ENCODE results near the gene LGALS8. TPM values are rescaled to one million over a fixed set of nuclear protein-coding genes. Genes with fewer than 3 reads are reported as not detected.
A peak's percentile ranks its signal among the peaks of the same experiment; 100 is the strongest.

Gene LGALS8
- total RNA-seq, 4 donors from 2014 or later = 59.2 to 98.2 (median 78.7) TPM

- DNase-seq = no peak
- Histone ChIP-seq H3K27me3 (no peaks in the 10 kb centered on the region), H3K4me3 (no peak overlapping the region), H3K27ac (no peak overlapping the region), H3K36me3 (no peaks in the 10 kb centered on the region), H3K4me1 (peaks cover 0 to 6% (median 0%) of the 10 kb centered on the region in 4 donors), H3K9me3 (no peaks in the 10 kb centered on the region)
- no peak for TF ChIP-seq POLR2A (IDR thresholded peaks at IDR 0.05)
- TF ChIP-seq, protein P1, sequence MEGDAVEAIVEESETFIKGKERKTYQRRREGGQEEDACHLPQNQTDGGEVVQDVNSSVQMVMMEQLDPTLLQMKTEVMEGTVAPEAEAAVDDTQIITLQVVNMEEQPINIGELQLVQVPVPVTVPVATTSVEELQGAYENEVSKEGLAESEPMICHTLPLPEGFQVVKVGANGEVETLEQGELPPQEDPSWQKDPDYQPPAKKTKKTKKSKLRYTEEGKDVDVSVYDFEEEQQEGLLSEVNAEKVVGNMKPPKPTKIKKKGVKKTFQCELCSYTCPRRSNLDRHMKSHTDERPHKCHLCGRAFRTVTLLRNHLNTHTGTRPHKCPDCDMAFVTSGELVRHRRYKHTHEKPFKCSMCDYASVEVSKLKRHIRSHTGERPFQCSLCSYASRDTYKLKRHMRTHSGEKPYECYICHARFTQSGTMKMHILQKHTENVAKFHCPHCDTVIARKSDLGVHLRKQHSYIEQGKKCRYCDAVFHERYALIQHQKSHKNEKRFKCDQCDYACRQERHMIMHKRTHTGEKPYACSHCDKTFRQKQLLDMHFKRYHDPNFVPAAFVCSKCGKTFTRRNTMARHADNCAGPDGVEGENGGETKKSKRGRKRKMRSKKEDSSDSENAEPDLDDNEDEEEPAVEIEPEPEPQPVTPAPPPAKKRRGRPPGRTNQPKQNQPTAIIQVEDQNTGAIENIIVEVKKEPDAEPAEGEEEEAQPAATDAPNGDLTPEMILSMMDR (IDR thresholded peaks at IDR 0.05) = no peak
Measured at GRCh38 chr1:236507022-236507700, 16.6 kb upstream of the LGALS8 start.

- H3K4me1 ChIP-seq = peaks cover 0 to 6% (median 0%) of the 10 kb centered on the region in 4 donors
- H3K4me3 ChIP-seq = no peak overlapping the region
- no peak overlapping the region for H3K27ac ChIP-seq
- DNase-seq = no peak
- no peaks in the 10 kb centered on the region for H3K36me3 ChIP-seq
- no peaks in the 10 kb centered on the region for H3K27me3 ChIP-seq
- H3K9me3 ChIP-seq = no peaks in the 10 kb centered on the region
- TF ChIP-seq POLR2A (IDR thresholded peaks at IDR 0.05) = no peak
- TF ChIP-seq, protein P1 (IDR thresholded peaks at IDR 0.05) = no peak
Measured at GRCh38 chr1:236508593-236509027, 15.2 kb upstream of the LGALS8 start.

- H3K27me3 ChIP-seq = no peaks in the 10 kb centered on the region
- no peak for TF ChIP-seq POLR2A (IDR thresholded peaks at IDR 0.05)
- TF ChIP-seq, protein P1 (IDR thresholded peaks at IDR 0.05) = no peak
- peaks cover 0 to 6% (median 0%) of the 10 kb centered on the region in 4 donors for H3K4me1 ChIP-seq
- H3K27ac ChIP-seq = no peak overlapping the region
- DNase-seq = no peak
- H3K36me3 ChIP-seq = no peaks in the 10 kb centered on the region
- H3K9me3 ChIP-seq = no peaks in the 10 kb centered on the region
- H3K4me3 ChIP-seq = no peak overlapping the region
Measured at GRCh38 chr1:236509203-236509602, 14.6 kb upstream of the LGALS8 start.

- no peaks in the 10 kb centered on the region for H3K27me3 ChIP-seq
- DNase-seq = no peak
- H3K27ac ChIP-seq = peak overlapping the region in 1 of 4 donors; percentile 15
- peaks cover 0 to 6% (median 0%) of the 10 kb centered on the region in 4 donors for H3K4me1 ChIP-seq
- H3K36me3 ChIP-seq = no peaks in the 10 kb centered on the region
- H3K9me3 ChIP-seq = no peaks in the 10 kb centered on the region
- TF ChIP-seq POLR2A (IDR thresholded peaks at IDR 0.05) = no peak
- TF ChIP-seq, protein P1 (IDR thresholded peaks at IDR 0.05) = no peak
- H3K4me3 ChIP-seq = no peak overlapping the region
Measured at GRCh38 chr1:236509647-236510401, 14.0 kb upstream of the LGALS8 start.

DNA sequence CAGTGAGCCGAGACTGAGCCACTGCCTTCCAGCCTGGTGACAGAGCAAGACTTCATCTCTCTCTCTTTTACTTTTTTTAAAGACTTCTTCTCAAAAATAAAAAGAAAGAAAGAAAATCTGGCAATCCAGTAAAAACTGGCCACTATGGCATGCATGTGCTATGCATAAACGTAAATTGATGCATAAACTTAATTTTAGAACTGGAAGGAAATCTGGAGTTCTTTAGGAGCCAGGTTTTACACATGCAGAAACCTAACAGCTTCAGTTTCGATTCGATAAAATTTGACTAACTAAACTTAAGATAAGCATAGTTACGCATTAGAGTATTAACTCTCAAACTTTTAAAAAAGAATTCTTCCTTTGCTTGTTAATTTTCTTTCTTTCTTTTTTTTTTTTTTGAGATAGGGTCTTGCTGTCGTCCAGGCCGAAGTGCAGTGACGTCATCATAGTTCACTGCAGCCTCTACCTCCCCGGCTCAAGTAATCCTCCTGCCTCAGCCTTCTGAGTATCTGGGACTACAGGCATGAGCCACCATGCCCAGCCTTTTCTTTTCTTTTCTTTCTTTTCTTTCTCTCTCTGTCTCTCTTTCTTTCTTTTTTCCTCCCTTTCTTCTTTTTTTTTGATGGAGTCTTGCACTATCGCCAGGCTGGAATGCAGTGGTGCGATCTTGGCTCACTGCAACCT is 11.9 kb upstream of the LGALS8 start:
- H3K4me3 ChIP-seq = no peak overlapping the region
- TF ChIP-seq, protein P1 (IDR thresholded peaks at IDR 0.05) = no peak
- TF ChIP-seq POLR2A (IDR thresholded peaks at IDR 0.05) = no peak
- no peaks in the 10 kb centered on the region for H3K9me3 ChIP-seq
- no peaks in the 10 kb centered on the region for H3K27me3 ChIP-seq
- no peak for DNase-seq
- H3K27ac ChIP-seq = no peak overlapping the region
- peaks cover 0 to 6% (median 0%) of the 10 kb centered on the region in 4 donors for H3K4me1 ChIP-seq
- H3K36me3 ChIP-seq = no peaks in the 10 kb centered on the region
